ENCODE data around the gene LIPT2.

- TF ChIP-seq CTCF (IDR thresholded peaks at IDR 0.05; ENCODE audit: low read depth, low read length, poor library complexity, severe bottlenecking), result no peak
- no peak for TF ChIP-seq EZH2phosphoT487 (IDR thresholded peaks at IDR 0.05; ENCODE audit: borderline replicate concordance, low read length)
Measured at GRCh38 chr11:74522776-74523175, 29.3 kb upstream of the LIPT2 start.
